ENCODE data around the gene UFD1.
"Not testable (repeated sequence)": the region's sequence is repeated elsewhere in the genome, so short reads cannot be mapped to it uniquely, and the experiment has no call there.

UFD1 gene

DNA sequence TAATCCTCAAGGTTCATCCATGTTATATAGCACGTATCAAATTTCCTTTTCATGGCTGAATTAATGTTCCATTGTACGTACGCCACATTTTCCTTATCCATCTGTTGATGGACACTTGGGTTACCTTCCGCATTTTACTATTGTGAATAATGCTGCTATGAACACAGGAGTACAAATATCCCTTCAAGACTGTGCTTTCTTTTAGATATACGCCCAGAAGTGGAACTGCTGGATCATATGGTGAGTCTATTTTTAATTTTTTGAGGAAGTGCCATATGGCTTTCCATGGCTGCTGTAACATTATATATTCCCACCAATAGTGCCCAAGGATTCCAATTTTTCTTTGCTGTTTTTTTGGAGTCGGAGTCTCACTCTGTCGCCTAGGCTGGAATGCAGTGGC, 40.7 kb downstream of the UFD1 start:
- DNase-seq (ENCODE audit: low read depth), result no peak
- H3K4me3 ChIP-seq (ENCODE audit: low read depth, low read length), result no peak overlapping the region
- TF ChIP-seq, protein P1, sequence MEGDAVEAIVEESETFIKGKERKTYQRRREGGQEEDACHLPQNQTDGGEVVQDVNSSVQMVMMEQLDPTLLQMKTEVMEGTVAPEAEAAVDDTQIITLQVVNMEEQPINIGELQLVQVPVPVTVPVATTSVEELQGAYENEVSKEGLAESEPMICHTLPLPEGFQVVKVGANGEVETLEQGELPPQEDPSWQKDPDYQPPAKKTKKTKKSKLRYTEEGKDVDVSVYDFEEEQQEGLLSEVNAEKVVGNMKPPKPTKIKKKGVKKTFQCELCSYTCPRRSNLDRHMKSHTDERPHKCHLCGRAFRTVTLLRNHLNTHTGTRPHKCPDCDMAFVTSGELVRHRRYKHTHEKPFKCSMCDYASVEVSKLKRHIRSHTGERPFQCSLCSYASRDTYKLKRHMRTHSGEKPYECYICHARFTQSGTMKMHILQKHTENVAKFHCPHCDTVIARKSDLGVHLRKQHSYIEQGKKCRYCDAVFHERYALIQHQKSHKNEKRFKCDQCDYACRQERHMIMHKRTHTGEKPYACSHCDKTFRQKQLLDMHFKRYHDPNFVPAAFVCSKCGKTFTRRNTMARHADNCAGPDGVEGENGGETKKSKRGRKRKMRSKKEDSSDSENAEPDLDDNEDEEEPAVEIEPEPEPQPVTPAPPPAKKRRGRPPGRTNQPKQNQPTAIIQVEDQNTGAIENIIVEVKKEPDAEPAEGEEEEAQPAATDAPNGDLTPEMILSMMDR (IDR thresholded peaks at IDR 0.05; ENCODE audit: control insufficient read depth, extremely low read depth, insufficient read depth), result no peak

DNA sequence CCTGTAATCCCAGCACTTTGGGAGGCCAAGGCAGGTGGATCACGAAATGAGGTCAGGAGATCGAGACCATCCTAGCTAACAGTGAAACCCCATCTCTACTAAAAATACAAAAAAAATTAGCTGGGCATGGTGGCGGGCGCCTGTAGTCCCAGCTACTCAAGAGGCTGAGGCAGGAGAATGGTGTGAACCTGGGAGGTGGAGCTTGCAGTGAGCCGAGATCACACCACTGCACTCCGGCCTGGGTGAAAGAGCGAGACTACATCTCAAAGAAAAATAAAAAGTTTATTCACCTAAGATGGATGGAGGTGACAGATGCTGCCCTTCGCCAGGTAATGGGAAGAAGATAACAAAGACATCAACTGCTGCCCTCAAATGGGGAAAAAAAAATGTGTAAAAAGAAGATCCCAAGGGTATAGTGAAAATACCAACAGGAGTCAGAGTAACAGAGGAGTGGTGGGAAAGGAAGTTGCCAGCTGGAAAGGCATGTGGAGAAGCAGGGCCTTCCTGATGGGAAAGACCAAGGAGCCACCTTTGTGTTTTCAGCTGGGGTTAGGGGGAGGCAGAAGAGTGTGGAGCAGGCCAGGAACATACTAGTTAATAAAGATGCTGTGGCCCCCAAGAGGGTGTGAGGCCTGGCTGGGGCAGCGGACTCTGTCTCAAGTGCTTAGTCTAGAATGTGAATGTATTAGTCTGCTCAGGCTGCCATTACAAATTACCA, 42.4 kb downstream of the UFD1 start:
- H3K4me3 ChIP-seq (ENCODE audit: low read depth, low read length); DNase-seq (ENCODE audit: low read depth): not testable (repeated sequence)

DNA sequence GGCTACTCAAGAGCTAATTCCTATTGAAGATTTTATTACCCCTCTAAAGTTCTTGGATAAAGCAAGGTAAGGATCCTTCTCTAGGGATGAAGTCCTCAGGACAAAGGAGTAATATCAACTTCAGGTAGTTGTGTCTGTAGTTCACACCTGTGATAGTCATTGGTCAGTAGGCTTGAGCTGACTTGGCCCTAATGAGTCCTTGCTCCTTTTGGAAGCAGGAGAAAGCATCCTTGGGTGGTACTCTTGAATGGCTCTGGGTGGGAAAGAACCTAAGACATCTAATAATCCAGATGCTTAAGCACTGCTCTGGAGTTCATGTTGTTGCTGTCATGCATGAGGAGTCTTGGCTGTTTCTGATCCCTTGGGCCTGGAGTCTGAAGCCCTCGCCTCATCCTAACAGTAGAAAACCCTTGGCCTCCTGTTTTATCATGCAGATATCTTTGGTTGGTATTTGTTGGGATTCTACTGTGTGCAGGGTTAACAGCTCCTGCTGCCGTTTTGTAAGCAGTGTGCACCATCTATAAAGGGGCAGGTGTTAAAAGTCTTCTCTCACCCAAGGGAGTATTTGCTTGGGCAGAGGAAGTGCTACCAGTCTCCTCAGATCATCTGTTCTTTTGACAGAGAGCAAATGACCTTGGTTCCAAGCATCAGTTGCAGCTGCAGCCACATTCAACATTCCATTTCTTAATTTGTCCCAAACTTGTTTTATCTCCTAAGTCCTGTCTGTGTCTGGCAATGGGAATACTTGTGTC, 44.0 kb downstream of the UFD1 start:
- H3K4me3 ChIP-seq (ENCODE audit: low read depth, low read length), result no peak overlapping the region
- TF ChIP-seq, protein P1 (IDR thresholded peaks at IDR 0.05; ENCODE audit: control insufficient read depth, extremely low read depth, insufficient read depth), result no peak
- no peak for DNase-seq (ENCODE audit: low read depth)

DNA sequence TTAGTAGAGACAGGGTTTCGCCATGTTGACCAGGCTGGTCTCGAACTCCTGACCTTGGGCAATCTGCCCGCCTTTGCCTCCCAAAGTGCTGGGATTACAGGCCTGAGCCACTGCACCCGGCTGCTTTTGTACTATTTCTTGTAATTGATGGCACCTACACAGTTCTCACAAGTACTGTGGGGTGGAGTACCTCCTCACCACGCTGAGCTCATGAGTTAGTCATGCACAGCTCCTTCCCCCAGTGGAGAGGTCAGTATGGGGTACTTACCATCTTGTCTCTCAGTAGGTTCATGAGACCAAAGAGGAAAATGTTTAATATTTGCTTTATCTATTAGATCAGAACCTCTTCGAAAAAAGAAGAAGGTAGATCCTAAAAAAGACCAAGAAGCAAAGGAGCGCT, 44.6 kb downstream of the UFD1 start:
- DNase-seq (ENCODE audit: low read depth), result no peak
- no peak overlapping the region for H3K4me3 ChIP-seq (ENCODE audit: low read depth, low read length)
- TF ChIP-seq, protein P1 (IDR thresholded peaks at IDR 0.05; ENCODE audit: control insufficient read depth, extremely low read depth, insufficient read depth), result no peak

DNA sequence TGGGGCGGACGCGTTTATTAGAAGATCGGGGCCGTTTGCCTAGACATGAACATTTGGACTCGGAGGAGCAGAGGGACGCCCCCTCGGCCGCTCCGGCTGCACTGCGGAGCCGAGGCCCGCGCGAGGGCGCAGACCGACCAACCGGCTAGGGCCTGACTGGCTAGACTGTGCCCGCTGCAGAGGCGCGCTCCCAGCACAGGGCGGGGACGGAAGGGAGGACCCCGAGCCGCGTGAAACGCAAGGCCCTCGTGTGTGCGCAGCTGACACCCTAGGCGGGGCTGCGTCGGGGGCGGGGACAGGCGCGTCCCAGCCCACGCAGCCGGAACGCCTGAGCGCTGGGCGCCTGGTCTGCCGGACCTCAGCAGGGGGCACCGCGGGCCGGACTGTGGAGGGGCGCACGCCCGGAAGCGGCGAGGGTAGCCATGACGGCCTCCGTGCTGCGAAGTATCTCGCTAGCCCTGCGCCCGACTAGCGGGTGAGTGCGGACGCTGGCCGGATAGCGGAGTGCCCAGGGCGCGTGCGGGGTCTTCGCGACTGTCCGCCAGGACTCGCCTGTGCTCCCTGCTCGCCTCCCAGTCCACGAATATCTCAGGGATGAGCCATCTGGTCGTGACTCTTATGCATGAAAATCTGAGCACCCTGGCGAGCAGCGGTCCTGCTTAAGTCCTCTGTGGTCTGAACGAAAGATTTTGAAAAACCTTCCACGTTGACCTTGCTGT, 46.7 kb downstream of the UFD1 start, which contains the start of gene MRPL40:
Gene MRPL40, plus strand, starts transcription at position 413 of the 719 bp plus-strand sequence. Its CDS starts 10 bp downstream, at position 423.
- TF ChIP-seq, protein P1 (IDR thresholded peaks at IDR 0.05; ENCODE audit: control insufficient read depth, extremely low read depth, insufficient read depth), result no peak

DNA sequence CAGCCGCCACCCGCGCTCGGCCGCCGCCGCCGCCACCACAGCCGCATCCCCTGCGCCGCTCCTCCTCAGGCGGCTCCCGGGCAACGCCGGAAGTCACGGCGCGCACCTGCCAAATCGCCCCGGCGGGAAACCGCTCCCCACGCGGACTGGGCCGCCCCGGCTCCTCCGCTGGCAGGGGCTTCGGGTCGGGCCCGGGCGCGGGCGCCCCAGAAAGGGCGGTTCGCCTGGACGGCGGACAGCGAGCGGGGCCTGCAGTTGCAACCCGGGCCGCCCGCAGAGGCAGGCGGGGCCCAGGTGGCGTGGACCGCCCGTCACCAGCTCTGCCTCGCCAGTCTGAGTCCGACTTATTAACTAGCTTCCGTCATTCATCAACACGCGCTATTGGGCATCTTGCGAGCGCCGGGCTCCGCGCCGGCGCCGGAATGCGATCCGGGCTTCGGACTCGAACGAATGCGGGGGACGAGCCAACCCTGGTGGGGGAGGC, 47.3 kb downstream of the UFD1 start, which contains the start of gene HIRA:
Gene HIRA, minus strand, starts transcription at position 85 of the 484 bp plus-strand sequence. CDS start 257 bp downstream, outside the sequence.
- TF ChIP-seq, protein P1 (IDR thresholded peaks at IDR 0.05; ENCODE audit: control insufficient read depth, extremely low read depth, insufficient read depth), result no peak

More for the DNA sequence above, 46.7 kb downstream of the UFD1 start, which contains the start of gene MRPL40:
- peak within 1 kb of the TSS; percentile 97 for H3K4me3 ChIP-seq (ENCODE audit: low read depth, low read length)
- peak; percentile 71 for DNase-seq (ENCODE audit: low read depth)

More for the DNA sequence above, 47.3 kb downstream of the UFD1 start, which contains the start of gene HIRA:
- peak within 1 kb of the TSS; percentile 97 for H3K4me3 ChIP-seq (ENCODE audit: low read depth, low read length)
- peak; percentile 48 for DNase-seq (ENCODE audit: low read depth)

All from LNCaP clone FGC (cell line).